OCI-LY7 (cell line): ENCODE measurements around the gene PRAMEF10.
"Not testable (repeated sequence)": the region's sequence is repeated elsewhere in the genome, so short reads cannot be mapped to it uniquely, and the experiment has no call there.

Experiments
- EZH2phosphoT487 ChIP-seq: fragments of 200-600 bp; sonication (generic); IDR thresholded peaks from 2 replicates; pipeline ENCODE4 v1.6.1; 2018; ENCODE audit warnings: low read depth, borderline replicate concordance, mild to moderate bottlenecking, mixed run types, antibody characterized with exemption, low read length, moderate library complexity, mixed read lengths
- TF ChIP-seq, protein P1 (sequence below): fragments of 200-600 bp; sonication (generic); conservative IDR thresholded peaks from 2 replicates; pipeline ENCODE4 v1.5.1; 2014; ENCODE audit warnings: mild to moderate bottlenecking, antibody characterized with exemption, low read length, moderate library complexity, mixed read lengths

DNA sequence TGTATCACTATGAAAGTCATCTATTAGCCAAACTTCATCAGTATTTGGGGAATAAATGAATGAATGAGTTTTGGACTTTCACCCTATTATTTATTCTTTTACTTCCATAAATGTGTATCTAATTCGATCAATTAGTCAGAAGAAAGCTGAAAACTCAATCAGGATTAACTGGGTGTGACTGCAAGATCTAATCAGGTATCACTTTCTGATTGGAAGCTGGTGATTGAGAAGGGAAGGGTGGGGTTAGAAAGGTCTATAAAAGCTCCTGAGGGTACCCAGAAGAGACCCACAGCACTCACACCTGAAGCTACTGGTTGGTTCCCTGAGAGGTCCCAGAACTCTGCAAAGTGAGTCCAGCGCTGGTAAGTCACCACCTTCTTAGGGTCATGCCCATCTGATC is 41.3 kb downstream of the PRAMEF10 start, which contains the start of gene PRAMEF2:
- TF ChIP-seq, protein P1, sequence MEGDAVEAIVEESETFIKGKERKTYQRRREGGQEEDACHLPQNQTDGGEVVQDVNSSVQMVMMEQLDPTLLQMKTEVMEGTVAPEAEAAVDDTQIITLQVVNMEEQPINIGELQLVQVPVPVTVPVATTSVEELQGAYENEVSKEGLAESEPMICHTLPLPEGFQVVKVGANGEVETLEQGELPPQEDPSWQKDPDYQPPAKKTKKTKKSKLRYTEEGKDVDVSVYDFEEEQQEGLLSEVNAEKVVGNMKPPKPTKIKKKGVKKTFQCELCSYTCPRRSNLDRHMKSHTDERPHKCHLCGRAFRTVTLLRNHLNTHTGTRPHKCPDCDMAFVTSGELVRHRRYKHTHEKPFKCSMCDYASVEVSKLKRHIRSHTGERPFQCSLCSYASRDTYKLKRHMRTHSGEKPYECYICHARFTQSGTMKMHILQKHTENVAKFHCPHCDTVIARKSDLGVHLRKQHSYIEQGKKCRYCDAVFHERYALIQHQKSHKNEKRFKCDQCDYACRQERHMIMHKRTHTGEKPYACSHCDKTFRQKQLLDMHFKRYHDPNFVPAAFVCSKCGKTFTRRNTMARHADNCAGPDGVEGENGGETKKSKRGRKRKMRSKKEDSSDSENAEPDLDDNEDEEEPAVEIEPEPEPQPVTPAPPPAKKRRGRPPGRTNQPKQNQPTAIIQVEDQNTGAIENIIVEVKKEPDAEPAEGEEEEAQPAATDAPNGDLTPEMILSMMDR: not testable (repeated sequence)
- TF ChIP-seq EZH2phosphoT487: not testable (repeated sequence)
